Raji (cell line): Measurements from ENCODE around the gene NUDT3.

Source experiments
- POLR2A ChIP-seq: IDR thresholded peaks from 2 replicates; pipeline ENCODE4 v1.6.1; 2011; ENCODE audit warnings: low read depth, low read length, control low read depth; ENCODE audit not compliant: insufficient read depth

Gene NUDT3

DNA sequence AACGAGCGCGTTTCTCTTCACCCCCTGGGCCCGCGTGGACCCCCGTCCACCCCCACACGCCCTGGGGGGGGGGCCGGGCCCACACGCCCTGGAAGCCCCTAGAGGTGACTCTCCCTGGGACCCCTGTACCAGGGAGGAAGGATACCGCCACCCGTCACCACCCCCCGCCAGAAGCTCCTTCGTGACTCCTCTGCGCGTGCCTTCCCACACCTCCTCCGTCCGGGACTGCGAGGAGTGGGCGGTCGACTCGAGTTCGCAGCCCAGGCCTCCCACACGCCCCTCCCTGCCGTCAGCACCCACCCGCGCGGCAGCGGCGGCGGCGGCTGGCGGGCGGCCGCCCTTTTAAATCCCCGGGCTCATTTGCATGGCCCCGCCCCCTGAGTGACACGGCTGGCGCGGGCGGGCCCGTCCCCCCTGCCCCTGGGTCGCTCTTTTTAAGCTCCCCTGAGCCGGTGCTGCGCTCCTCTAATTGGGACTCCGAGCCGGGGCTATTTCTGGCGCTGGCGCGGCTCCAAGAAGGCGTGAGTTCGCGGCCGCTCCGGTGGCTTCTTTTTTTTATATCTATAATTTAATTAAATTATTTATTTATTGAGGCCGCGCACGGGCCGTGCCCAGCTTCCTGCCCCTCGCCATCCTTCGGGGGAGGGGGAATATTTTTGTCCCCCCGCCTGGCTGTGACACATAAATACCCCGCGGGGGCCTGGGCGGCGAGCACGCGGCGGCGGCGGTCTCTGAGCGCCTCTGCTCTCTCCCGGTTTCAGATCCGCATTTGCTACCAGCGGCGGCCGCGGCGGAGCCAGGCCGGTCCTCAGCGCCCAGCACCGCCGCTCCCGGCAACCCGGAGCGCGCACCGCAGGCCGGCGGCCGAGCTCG lies 155.8 kb downstream of the NUDT3 start, which contains the start of gene HMGA1:
Gene HMGA1, plus strand, starts transcription at position 431 of the 873 bp plus-strand sequence. CDS start 3,908 bp downstream, outside the sequence.
- TF ChIP-seq POLR2A = peak; percentile 98

DNA sequence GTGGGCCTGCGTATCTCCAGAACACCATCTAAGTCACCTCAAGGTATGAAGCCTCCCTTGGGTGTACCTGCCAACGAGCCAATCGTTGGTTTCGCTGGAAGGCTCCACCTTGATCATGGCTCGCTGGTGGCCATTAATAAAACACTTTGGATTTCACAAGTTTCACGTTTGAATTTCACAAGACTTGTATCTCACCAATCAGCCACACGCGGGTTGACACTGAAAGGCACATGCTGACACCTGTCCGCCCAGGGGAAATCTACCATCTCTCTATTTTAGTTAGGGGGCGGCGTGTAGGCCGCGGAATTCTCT lies 156.4 kb downstream of the NUDT3 start:
- no peak for TF ChIP-seq POLR2A

DNA sequence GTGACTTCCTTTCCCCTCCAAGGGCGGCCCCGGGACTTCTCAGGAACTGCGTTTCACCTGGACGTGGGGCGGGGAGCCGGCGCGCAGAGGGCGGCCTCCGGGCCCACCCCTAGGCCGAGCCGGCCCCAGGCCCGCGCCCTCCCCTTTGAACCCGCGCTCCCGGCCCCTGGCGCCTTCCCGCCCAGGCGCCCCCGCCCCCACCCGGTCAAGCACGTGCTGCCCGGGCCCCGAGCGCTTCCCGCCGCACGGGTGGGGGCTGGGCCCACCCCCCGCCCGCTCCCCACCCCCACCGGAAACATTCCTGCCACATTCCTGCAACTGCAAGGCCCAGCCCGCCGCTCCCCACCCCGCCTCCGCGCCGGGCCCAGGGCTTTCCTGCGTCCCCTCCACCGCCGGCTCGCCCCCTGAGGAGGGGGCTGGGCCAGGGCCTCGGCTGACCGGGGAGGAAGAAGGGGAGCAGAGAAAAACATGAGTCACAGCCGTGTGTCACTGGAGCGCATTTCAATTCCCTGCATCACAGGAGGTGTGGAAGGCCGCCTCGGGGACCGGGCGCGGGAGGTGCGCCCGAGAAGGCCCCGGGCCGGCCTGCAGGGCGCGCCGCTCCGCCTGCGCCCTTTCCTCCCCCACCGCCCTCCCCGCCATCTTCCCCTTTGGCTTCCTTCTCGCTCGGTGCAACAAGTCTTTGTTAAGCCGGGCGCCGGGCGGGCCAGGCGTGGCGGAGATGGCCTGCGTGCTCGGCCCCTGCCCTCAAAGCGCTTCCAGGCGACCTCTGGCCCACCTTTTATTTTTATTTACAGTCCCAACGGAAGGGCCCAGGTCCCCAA lies 156.9 kb downstream of the NUDT3 start:
- TF ChIP-seq POLR2A = 0 out of 2 replicates have a peak, but pooled peaks have one; percentile 51

DNA sequence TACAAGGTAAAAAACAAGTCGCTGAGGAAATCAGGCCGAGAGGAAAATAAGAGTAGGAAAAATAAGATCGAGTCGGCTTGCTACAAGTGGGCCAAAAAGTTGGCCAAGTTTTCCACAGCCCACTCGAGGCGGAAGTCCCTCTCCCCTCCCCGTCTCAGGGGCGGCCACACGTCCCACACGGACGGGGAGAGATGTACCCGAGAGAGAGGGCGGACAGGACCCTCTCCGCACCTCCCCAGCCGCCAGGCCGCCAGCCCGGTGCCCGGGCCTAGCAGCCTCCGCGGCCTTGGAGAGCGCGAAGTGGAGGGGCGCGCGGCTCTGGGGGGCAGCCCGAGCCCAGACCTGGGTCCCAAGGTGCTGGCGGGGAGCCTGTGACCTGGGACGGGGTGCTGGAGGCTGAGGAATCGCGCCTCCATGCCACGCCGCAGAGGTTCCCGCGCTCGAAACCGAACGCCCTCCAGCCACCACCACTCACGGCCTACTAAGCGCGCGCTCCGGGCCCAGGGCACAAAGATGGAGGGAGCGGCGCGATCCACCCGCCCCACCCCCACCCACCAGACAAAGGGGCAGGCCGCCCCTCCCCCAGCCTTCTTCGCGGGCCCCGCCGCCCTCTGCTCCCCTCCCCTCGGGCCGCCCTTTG lies 157.7 kb downstream of the NUDT3 start:
- TF ChIP-seq POLR2A = no peak

DNA sequence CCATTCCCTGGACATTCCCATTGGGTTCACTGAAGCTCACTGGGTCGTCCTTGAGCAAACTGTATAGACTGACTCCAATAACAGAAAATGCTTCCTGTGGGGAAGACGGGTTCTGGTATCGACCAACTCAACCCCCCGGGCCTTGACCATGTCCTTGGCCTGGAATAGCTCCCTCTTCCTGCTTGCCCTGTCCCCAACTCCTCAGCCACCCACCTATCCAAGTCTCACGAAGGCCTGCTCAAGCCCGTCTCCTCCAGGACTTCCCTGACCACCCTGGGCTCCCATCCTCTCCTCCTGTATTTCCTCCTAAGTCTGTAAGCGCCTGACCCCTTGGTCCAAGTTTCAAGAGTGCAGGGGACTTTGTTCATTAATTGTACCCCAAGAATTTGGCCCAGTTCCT lies 158.6 kb downstream of the NUDT3 start:
- 0 out of 2 replicates have a peak, but pooled peaks have one; percentile 7 for TF ChIP-seq POLR2A

DNA sequence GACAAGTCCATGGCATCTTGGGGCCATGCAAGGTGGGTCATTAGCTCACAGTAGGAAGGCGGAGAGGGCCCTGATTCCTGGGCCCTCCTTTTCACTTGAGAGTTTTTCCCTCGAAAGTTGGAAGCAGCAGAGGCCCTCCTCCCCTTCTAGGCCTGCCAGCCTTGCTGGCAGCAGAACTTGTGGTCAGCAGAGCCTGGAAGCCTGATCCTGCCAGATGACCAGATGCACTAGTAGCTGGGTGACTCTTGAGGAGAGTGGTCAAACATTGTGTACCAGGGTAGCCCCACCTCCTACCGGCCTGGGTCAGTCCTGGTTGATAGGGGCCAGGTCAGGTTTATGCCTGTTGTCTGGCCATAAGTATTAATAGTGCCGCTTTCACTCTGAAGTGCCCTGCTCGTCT lies 159.6 kb downstream of the NUDT3 start:
- no peak; the same call in 1 of the 2 replicates for TF ChIP-seq POLR2A

DNA sequence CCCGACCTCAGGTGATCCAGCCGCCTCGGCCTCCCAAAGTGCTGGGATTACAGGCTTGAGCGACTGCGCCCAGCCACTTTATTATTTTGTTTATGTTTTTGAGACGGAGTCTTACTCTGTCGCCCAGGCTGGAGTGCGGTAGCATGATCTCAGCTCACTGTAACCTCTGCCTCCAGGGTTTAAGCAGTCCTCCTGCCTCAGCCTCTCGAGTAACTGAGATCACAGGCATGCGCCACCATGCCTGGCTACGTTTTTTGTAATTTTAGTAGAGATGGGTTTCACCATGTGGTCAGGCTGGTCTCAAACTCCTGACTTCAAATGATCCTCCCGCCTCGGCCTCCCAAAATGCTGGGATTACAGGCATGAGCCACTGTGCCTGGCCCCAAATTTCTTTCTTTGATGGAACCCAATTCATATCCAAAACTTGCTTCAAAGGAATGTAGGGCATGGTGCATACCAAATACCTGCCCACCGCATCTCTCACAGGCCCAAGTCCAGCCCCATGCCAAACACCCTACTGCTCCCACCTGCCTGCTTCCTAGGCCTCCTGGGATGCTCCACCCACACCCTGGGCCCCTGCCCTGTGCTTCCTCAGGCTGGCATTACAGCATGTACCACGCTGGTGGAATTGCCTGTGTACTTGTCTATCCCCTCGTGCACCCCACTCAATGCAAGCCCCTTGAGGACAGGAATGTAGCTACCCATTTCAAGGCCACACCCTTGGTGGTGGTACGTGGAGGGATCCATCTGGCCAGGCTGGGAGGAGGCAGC lies 160.7 kb downstream of the NUDT3 start:
- no peak for TF ChIP-seq POLR2A

DNA sequence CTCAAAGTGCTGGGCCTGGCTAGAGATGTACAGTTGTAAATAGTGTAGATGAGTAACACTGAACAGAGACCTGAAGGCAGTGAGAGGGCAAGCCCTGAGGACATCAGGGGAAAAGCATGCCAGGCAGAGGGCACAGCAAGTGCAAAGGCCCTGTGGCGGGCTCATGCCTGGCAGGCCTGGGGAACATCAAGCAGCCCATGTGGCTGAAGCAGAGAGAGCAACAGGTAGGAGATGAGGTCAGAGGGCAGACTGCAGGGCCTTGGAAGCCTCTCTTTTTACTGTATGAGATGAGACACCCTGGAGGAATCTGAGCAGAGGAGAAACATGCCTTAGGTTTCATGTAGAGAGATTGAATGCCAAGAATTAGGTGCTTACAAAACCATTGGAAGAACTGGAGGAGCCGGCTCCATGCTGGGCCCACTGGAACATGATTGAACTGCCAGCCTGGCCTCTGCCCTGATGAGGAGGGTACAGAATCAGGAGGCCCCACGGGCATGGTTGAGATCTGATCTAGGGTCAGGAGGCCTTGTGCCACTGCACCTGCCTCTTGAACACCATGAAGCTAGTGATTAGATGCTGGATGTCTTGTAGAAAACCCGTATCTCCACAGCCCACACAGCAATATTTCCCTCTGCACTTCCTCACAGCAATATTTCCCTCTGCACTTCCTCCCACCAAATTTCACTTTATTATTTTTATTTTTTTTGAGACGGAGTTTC lies 161.7 kb downstream of the NUDT3 start:
- no peak for TF ChIP-seq POLR2A

DNA sequence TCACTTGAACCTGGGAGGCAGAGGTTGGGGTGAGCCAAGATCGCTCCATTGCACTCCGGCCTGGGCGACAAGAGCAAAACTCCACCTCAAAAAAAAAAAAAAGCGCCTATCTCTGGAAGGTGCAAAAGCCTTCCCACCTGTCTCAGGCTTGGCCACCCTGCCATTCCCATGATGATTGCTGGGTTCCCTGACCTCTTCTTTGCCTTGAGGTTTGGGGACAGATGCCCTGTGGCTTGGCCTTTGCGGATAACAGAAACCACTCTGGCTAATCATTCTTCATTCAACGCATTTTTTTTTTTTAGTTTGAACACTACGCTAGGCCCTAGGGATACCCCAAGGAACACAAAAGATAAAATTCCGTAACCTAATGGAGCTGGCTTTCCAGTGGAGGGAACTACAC lies 162.6 kb downstream of the NUDT3 start:
- no peak for TF ChIP-seq POLR2A
